Panc1 (cell line): Measurements from ENCODE around the gene CTTNBP2.

Experiments
- POLR2AphosphoS5 ChIP-seq: IDR thresholded peaks from 2 replicates; pipeline ENCODE4 v1.6.1; 2012; ENCODE audit warnings: mild to moderate bottlenecking, low read depth, low read length, moderate library complexity
- SIN3A ChIP-seq: IDR thresholded peaks from 2 replicates; pipeline ENCODE4 v1.6.1; 2012; ENCODE audit warnings: low read depth, mild to moderate bottlenecking, low read length, moderate library complexity, borderline replicate concordance; ENCODE audit not compliant: insufficient read depth
- TCF7L2 ChIP-seq: IDR thresholded peaks from 2 replicates; pipeline ENCODE4 v1.6.1; 2011; ENCODE audit warnings: mild to moderate bottlenecking, low read depth, low read length, inconsistent platforms
- TF ChIP-seq, protein P1 (sequence below): fragments of 450-650 bp; IDR thresholded peaks from 2 replicates; pipeline ENCODE4 v1.5.1; 2017; ENCODE audit warnings: mild to moderate bottlenecking
- TF ChIP-seq, protein P2 (sequence below), 2 experiments: IDR thresholded peaks; 2 replicates each; pipeline ENCODE4 v1.6.1; 2011 to 2012; ENCODE audit warnings: low read depth in 2 of 2, control low read depth in 1 of 2, low read length in 1 of 2, mild to moderate bottlenecking in 1 of 2, moderate library complexity in 1 of 2; ENCODE audit not compliant: insufficient read depth in 1 of 2

DNA sequence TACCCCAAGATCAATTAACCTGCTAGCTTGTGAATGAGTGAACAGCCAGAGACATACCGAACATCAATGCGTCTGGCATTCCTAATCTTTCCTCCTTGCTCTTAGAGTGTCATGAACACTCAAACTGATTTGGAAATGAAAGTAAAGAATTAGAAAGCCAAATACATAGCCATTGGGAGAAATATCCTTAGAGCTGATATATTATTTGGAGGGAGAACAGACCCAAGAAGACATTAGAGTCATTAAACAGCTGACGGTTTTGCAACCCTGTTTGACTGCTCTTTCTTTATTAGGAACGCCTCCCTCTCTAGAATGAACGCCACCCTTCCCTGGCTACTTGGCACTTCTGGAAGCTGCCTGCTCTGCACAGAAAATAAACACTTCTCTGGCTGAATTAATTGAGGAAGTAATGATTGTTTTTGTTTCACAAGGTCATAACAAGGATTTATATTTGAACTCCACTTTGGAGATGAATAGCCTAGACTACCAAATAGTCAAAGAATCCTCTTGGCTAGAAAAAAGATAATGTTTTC, 42.8 kb downstream of the CTTNBP2 start:
- TF ChIP-seq, protein P1, sequence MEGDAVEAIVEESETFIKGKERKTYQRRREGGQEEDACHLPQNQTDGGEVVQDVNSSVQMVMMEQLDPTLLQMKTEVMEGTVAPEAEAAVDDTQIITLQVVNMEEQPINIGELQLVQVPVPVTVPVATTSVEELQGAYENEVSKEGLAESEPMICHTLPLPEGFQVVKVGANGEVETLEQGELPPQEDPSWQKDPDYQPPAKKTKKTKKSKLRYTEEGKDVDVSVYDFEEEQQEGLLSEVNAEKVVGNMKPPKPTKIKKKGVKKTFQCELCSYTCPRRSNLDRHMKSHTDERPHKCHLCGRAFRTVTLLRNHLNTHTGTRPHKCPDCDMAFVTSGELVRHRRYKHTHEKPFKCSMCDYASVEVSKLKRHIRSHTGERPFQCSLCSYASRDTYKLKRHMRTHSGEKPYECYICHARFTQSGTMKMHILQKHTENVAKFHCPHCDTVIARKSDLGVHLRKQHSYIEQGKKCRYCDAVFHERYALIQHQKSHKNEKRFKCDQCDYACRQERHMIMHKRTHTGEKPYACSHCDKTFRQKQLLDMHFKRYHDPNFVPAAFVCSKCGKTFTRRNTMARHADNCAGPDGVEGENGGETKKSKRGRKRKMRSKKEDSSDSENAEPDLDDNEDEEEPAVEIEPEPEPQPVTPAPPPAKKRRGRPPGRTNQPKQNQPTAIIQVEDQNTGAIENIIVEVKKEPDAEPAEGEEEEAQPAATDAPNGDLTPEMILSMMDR: no peak
- TF ChIP-seq SIN3A (no peak), POLR2AphosphoS5 (no peak), TCF7L2 (no peak)
- TF ChIP-seq, protein P2, sequence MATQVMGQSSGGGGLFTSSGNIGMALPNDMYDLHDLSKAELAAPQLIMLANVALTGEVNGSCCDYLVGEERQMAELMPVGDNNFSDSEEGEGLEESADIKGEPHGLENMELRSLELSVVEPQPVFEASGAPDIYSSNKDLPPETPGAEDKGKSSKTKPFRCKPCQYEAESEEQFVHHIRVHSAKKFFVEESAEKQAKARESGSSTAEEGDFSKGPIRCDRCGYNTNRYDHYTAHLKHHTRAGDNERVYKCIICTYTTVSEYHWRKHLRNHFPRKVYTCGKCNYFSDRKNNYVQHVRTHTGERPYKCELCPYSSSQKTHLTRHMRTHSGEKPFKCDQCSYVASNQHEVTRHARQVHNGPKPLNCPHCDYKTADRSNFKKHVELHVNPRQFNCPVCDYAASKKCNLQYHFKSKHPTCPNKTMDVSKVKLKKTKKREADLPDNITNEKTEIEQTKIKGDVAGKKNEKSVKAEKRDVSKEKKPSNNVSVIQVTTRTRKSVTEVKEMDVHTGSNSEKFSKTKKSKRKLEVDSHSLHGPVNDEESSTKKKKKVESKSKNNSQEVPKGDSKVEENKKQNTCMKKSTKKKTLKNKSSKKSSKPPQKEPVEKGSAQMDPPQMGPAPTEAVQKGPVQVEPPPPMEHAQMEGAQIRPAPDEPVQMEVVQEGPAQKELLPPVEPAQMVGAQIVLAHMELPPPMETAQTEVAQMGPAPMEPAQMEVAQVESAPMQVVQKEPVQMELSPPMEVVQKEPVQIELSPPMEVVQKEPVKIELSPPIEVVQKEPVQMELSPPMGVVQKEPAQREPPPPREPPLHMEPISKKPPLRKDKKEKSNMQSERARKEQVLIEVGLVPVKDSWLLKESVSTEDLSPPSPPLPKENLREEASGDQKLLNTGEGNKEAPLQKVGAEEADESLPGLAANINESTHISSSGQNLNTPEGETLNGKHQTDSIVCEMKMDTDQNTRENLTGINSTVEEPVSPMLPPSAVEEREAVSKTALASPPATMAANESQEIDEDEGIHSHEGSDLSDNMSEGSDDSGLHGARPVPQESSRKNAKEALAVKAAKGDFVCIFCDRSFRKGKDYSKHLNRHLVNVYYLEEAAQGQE (IDR thresholded peaks at IDR 0.05; ENCODE audit: insufficient read depth in 1 of 2, low read depth in 2 of 2, low read length in 1 of 2): no peak
